GM12878 (cell line): ENCODE measurements around the gene CCDC85B. TPM values are rescaled to one million over a fixed set of nuclear protein-coding genes. Genes with fewer than 3 reads are reported as not detected.

Source experiments
- ATF7 ChIP-seq: fragments of 450-650 bp; IDR thresholded peaks from 2 replicates; pipeline ENCODE4 v1.6.1; 2016; ENCODE audit warnings: low read depth, mild to moderate bottlenecking
- BHLHE40 ChIP-seq, 2 experiments: fragments of 450-650 bp in 1 of 2; IDR thresholded peaks; 2 replicates each; pipeline ENCODE4 v1.6.1; 2011 to 2017; ENCODE audit warnings: low read depth in 2 of 2, borderline replicate concordance in 1 of 2, improper control_type of control experiment in 1 of 2, low read length in 1 of 2, mild to moderate bottlenecking in 1 of 2
- DPF2 ChIP-seq: fragments of 450-650 bp; IDR thresholded peaks from 2 replicates; pipeline ENCODE4 v1.6.1; 2017; ENCODE audit warnings: mild to moderate bottlenecking
- EGR1 ChIP-seq, 2 experiments: IDR thresholded peaks; 1 replicate in 1 of 2; 2 replicates in 1 of 2; pipeline ENCODE4 v1.6.1; 2011 to 2012; ENCODE audit warnings: low read depth in 2 of 2, low read length in 2 of 2, borderline replicate concordance in 1 of 2, mild to moderate bottlenecking in 1 of 2, moderate library complexity in 1 of 2
- ETV6 ChIP-seq, 2 experiments: fragments of 450-650 bp in 1 of 2; IDR thresholded peaks in 1 of 2; conservative IDR thresholded peaks in 1 of 2; 2 replicates each; pipeline ENCODE4 v1.6.1; 2014; ENCODE audit warnings: antibody characterized with exemption in 1 of 2, borderline replicate concordance in 1 of 2, low read depth in 1 of 2, mild to moderate bottlenecking in 1 of 2, moderate library complexity in 1 of 2
- FOXK2 ChIP-seq: fragments of 450-650 bp; IDR thresholded peaks from 2 replicates; pipeline ENCODE4 v1.6.1; 2017; ENCODE audit warnings: mild to moderate bottlenecking, moderate library complexity
- HCFC1 ChIP-seq: fragments of 150-350 bp; IDR thresholded peaks from 2 replicates; pipeline ENCODE4 v1.6.1; 2014; ENCODE audit warnings: low read length
- IKZF1 ChIP-seq: fragments of 450-650 bp; conservative IDR thresholded peaks from 2 replicates; pipeline ENCODE4 v1.6.1; 2017; ENCODE audit warnings: antibody characterized with exemption, mild to moderate bottlenecking
- IRF5 ChIP-seq: fragments of 450-650 bp; IDR thresholded peaks from 2 replicates; pipeline ENCODE4 v1.6.1; 2017; ENCODE audit warnings: borderline replicate concordance
- LARP7 ChIP-seq: fragments of 450-650 bp; IDR thresholded peaks from 2 replicates; pipeline ENCODE4 v1.6.1; 2017; ENCODE audit warnings: mild to moderate bottlenecking
- MEF2A ChIP-seq: IDR thresholded peaks from 2 replicates; pipeline ENCODE4 v1.6.1; 2011; ENCODE audit warnings: low read depth, mild to moderate bottlenecking, low read length, moderate library complexity; ENCODE audit not compliant: insufficient read depth
- NR2C1 ChIP-seq: fragments of 450-650 bp; IDR thresholded peaks from 2 replicates; pipeline ENCODE4 v1.6.1; 2017; ENCODE audit warnings: antibody characterized with exemption, mild to moderate bottlenecking, moderate library complexity
- NR2F1 ChIP-seq: fragments of 450-650 bp; conservative IDR thresholded peaks from 2 replicates; pipeline ENCODE4 v1.6.1; 2017; ENCODE audit warnings: mild to moderate bottlenecking
- POU2F2 ChIP-seq: IDR thresholded peaks from 3 replicates; pipeline ENCODE4 v1.6.1; 2011; ENCODE audit warnings: low read depth, mild to moderate bottlenecking, low read length, borderline replicate concordance
- SIN3A ChIP-seq: IDR thresholded peaks from 2 replicates; pipeline ENCODE4 v1.6.1; 2012; ENCODE audit warnings: low read depth, low read length, improper control_type of control experiment
- SMARCA5 ChIP-seq: fragments of 450-650 bp; IDR thresholded peaks from 2 replicates; pipeline ENCODE4 v1.6.1; 2017; ENCODE audit warnings: mild to moderate bottlenecking
- SPI1 ChIP-seq: IDR thresholded peaks from 2 replicates; pipeline ENCODE4 v1.6.1; 2011; ENCODE audit warnings: low read depth, mild to moderate bottlenecking, low read length, moderate library complexity, borderline replicate concordance; ENCODE audit not compliant: insufficient read depth
- SREBF1 ChIP-seq: IDR thresholded peaks from 2 replicates; pipeline ENCODE4 v1.6.1; 2012; ENCODE audit warnings: mild to moderate bottlenecking, low read length
- TAF1 ChIP-seq: IDR thresholded peaks from 2 replicates; pipeline ENCODE4 v1.6.1; 2011; ENCODE audit warnings: mild to moderate bottlenecking, low read depth, low read length, borderline replicate concordance
- YY1 ChIP-seq: IDR thresholded peaks from 2 replicates; pipeline ENCODE4 v1.6.1; 2011; ENCODE audit warnings: low read depth, mild to moderate bottlenecking, low read length
- polyA plus RNA-seq, 11 experiments: library from polyadenylated mRNA; depleted of rRNA in 4 of 11; unstranded in 6 of 11; stranded (reverse) in 5 of 11; fragments of >200 nt; fragmentation: Nextera tagmentation in 4 of 11; fragmentation: Illumina TruSeq in 1 of 11; extraction: Ambion mirVana in 4 of 11; extraction: Trizol in 1 of 11; gene quantifications; 1 replicate in 1 of 11; 2 replicates in 10 of 11; pipeline versions ENCODE4 v1.2.1 to v1.2.3, GENCODE V29; 2011 to 2016; ENCODE audit warnings: inconsistent platforms in 2 of 11, missing spikeins in 2 of 11, low read depth in 1 of 11
- total RNA-seq, 4 experiments: library from RNA; depleted of rRNA in 3 of 4; stranded (reverse); fragments of >200 nt in 3 of 4; fragmentation: Illumina TruSeq in 1 of 4; extraction: Trizol in 1 of 4; gene quantifications; 2 replicates each; pipeline versions ENCODE4 v1.2.1 to v1.2.3, GENCODE V29; 2013 to 2021
- TF ChIP-seq, protein P1 (sequence below): IDR thresholded peaks from 2 replicates; pipeline ENCODE4 v1.6.1; 2011; ENCODE audit warnings: low read depth, mild to moderate bottlenecking, low read length, moderate library complexity, borderline replicate concordance; ENCODE audit errors: extremely low read depth
- TF ChIP-seq, protein P2 (sequence below): fragments of 450-650 bp; IDR thresholded peaks from 2 replicates; pipeline ENCODE4 v1.6.1; 2017; ENCODE audit warnings: low read depth, mild to moderate bottlenecking, moderate library complexity
- TF ChIP-seq, protein P3 (sequence below): IDR thresholded peaks from 2 replicates; pipeline ENCODE4 v1.6.1; 2012; ENCODE audit warnings: low read depth, low read length, improper control_type of control experiment

The CCDC85B gene
- total and polyA plus RNA-seq, 10 of the 15 experiments (the other 5 are each of a cell fraction or from before 2014, with no cell fraction given), result 0.32 to 114 (median 49.5) TPM

DNA sequence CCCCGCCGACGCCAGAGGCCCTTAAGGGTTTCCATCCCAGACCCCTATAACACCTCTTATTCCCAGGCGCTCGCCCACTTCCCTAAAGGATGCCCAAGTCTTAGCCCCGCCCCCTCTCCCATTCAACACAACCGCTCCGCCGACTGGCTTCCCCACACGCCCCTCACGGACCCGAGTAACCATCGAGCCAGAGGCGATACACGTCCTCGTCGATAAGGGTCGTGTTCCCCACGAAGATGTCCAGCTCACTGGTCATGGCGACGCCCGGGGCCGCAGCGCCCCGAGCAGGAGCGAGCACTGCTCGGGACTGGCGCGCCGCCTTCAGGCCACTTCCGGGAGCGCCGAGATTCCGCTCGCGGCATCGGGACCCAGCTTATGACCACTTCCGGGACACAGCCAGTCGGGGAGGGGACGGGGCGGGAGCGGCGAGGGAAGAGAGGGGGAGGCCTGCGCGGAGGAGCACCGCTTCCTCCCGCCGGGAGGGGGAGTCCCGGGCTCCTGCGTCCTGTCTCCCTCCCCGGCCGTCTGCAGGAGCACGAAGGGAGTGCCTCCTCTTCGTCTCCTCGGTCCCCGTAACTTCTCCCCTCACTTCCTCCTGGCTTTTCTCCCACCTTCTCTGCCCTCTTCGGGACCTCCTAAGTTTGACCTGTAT is 2.2 kb upstream of the CCDC85B start, which contains the start of gene FIBP (continued):
- TF ChIP-seq, protein P1, sequence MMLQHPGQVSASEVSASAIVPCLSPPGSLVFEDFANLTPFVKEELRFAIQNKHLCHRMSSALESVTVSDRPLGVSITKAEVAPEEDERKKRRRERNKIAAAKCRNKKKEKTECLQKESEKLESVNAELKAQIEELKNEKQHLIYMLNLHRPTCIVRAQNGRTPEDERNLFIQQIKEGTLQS, result 0 out of 2 replicates have a peak, but pooled peaks have one; percentile 28
- TF ChIP-seq MEF2A (0 out of 2 replicates have a peak, but pooled peaks have one; percentile 14), NR2C1 (peak; percentile 80), IRF5 (no peak), SIN3A (peak; percentile 83), BHLHE40 (IDR thresholded peaks at IDR 0.05; ENCODE audit: borderline replicate concordance in 1 of 2, low read depth in 2 of 2, low read length in 1 of 2) (peak; percentile 7 to 66; a peak in 2 of 4 replicates), EGR1 (IDR thresholded peaks at IDR 0.05; ENCODE audit: borderline replicate concordance in 1 of 2, low read depth in 2 of 2, low read length in 2 of 2) (peak in 1 of 2 experiments; percentile 46; a peak in 1 of 3 replicates), ATF7 (peak; percentile 32; the same call in 1 of the 2 replicates), TAF1 (peak; percentile 77), POU2F2 (peak; percentile 54; the same call in 1 of the 3 replicates), SREBF1 (peak; percentile 48; the same call in 1 of the 2 replicates), YY1 (peak; percentile 92), HCFC1 (peak; percentile 66), ETV6 (conservative IDR thresholded peaks at IDR 0.05 in 1 of 2, IDR thresholded peaks at IDR 0.05 in 1 of 2; ENCODE audit: borderline replicate concordance in 1 of 2, low read depth in 1 of 2) (peak in 1 of 2 experiments; percentile 29; a peak in 2 of 4 replicates), DPF2 (0 out of 2 replicates have a peak, but pooled peaks have one; percentile 44), SPI1 (peak; percentile 31; the same call in 1 of the 2 replicates), NR2F1 (0 out of 2 replicates have a peak, but pooled peaks have one; percentile 10), LARP7 (0 out of 2 replicates have a peak, but pooled peaks have one; percentile 54), FOXK2 (no peak; the same call in 1 of the 2 replicates), IKZF1 (peak; percentile 88), SMARCA5 (peak; percentile 81)
- TF ChIP-seq, protein P2, sequence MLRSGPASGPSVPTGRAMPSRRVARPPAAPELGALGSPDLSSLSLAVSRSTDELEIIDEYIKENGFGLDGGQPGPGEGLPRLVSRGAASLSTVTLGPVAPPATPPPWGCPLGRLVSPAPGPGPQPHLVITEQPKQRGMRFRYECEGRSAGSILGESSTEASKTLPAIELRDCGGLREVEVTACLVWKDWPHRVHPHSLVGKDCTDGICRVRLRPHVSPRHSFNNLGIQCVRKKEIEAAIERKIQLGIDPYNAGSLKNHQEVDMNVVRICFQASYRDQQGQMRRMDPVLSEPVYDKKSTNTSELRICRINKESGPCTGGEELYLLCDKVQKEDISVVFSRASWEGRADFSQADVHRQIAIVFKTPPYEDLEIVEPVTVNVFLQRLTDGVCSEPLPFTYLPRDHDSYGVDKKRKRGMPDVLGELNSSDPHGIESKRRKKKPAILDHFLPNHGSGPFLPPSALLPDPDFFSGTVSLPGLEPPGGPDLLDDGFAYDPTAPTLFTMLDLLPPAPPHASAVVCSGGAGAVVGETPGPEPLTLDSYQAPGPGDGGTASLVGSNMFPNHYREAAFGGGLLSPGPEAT, result peak; percentile 79
- TF ChIP-seq, protein P3, sequence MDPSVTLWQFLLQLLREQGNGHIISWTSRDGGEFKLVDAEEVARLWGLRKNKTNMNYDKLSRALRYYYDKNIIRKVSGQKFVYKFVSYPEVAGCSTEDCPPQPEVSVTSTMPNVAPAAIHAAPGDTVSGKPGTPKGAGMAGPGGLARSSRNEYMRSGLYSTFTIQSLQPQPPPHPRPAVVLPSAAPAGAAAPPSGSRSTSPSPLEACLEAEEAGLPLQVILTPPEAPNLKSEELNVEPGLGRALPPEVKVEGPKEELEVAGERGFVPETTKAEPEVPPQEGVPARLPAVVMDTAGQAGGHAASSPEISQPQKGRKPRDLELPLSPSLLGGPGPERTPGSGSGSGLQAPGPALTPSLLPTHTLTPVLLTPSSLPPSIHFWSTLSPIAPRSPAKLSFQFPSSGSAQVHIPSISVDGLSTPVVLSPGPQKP, result peak; percentile 92
